ENCODE data around the gene ARHGEF11.

DNA sequence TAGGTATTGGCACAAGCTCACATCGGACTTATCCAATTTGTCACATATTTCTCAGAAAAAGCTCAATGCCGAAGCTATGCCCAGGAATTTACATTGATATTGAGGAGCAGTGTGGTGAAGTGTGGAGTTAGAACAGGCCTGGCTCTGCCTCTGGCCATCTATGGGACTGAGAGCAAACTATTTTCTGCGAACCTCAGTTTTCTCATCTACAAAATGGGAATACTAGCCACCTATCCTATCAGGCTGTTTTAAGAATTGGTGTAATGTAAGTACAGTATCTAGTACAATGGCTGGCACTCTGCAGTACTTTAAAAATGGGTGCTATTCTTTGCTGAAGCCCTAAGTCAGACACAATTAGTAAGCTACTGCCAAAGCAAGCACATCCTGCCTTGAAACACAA is 47.2 kb downstream of the ARHGEF11 start:
- TF ChIP-seq, protein P1, sequence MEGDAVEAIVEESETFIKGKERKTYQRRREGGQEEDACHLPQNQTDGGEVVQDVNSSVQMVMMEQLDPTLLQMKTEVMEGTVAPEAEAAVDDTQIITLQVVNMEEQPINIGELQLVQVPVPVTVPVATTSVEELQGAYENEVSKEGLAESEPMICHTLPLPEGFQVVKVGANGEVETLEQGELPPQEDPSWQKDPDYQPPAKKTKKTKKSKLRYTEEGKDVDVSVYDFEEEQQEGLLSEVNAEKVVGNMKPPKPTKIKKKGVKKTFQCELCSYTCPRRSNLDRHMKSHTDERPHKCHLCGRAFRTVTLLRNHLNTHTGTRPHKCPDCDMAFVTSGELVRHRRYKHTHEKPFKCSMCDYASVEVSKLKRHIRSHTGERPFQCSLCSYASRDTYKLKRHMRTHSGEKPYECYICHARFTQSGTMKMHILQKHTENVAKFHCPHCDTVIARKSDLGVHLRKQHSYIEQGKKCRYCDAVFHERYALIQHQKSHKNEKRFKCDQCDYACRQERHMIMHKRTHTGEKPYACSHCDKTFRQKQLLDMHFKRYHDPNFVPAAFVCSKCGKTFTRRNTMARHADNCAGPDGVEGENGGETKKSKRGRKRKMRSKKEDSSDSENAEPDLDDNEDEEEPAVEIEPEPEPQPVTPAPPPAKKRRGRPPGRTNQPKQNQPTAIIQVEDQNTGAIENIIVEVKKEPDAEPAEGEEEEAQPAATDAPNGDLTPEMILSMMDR (conservative IDR thresholded peaks at IDR 0.05; ENCODE audit: low read depth, low read length), result no peak
- TF ChIP-seq EZH2 (IDR thresholded peaks at IDR 0.05; ENCODE audit: borderline replicate concordance, low read depth, low read length, poor library complexity, severe bottlenecking), result no peak
